Duodenal mucosa (tissue), 2 donors: ENCODE data around the gene ISLR2.
"Not testable (repeated sequence)": the region's sequence is repeated elsewhere in the genome, so short reads cannot be mapped to it uniquely, and the experiment has no call there.

Source experiments
- H3K27ac ChIP-seq: one replicate; pipeline ENCODE4 v1.7.0; 2013; ENCODE audit warnings: low read depth, low read length
- H3K27me3 ChIP-seq, 2 donors: one replicate each; pipeline ENCODE4 v1.7.0; 2013; ENCODE audit warnings: low read length in 2 of 2, control low read depth in 1 of 2; ENCODE audit not compliant: insufficient read depth in 2 of 2, control insufficient read depth in 1 of 2
- H3K36me3 ChIP-seq, 2 donors: one replicate each; pipeline ENCODE4 v1.7.0; 2013; ENCODE audit warnings: low read length in 2 of 2, control low read depth in 1 of 2; ENCODE audit not compliant: insufficient read depth in 2 of 2, control insufficient read depth in 1 of 2
- H3K4me1 ChIP-seq, 2 donors: one replicate each; pipeline ENCODE4 v1.7.0; 2013; ENCODE audit warnings: low read length in 2 of 2, control low read depth in 1 of 2; ENCODE audit not compliant: insufficient read depth in 2 of 2, control insufficient read depth in 1 of 2
- H3K4me3 ChIP-seq, 2 donors: one replicate each; pipeline ENCODE4 v1.7.0; 2013; ENCODE audit warnings: low read length in 2 of 2, low read depth in 1 of 2
- H3K9ac ChIP-seq, 2 donors: one replicate each; pipeline ENCODE4 v1.7.0; 2013; ENCODE audit warnings: low read length in 2 of 2, low read depth in 1 of 2
- H3K9me3 ChIP-seq, 2 donors: one replicate each; pipeline ENCODE4 v1.7.0; 2013; ENCODE audit warnings: low read length in 2 of 2, control low read depth in 1 of 2; ENCODE audit not compliant: control insufficient read depth in 1 of 2

ISLR2 gene

DNA sequence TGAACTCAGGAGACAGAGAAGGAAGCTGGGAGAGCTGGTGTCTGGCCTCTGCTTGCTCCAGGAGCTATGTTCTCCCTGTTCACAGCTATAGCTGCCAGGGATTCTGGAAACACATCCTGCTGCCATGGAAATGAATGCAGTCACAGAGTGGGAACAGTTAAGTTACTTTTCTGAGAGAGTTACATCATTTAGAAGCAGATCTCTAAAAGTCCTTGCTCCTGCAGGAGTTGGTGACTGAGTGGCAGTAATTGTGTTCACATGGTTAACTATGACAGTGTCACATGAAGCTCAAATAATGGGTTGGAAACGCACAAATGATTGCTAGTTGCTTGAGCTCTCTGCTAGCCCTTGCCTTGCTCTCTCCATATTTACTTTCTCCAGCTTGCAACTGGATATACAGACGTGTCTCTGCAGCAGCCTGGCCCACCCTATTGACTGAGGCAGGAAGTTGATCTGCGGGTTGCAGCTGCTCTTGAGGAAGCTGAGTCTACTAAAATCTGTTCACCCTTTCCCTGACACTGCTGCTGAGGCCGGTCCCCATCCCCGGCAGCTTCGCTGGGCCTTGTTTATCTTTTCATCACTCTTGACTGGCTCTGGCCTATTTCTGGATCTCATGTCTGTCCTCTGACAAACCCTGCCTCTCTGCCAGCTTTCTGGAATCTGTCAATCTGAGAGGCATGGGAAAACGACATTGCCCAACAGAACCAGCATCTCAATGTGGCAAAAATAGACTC lies 26.5 kb downstream of the ISLR2 start:
- no peak overlapping the region for H3K27ac ChIP-seq
- peaks cover 0 to 9% of the 10 kb centered on the region in 2 donors for H3K4me1 ChIP-seq
- H3K9ac ChIP-seq: no peak overlapping the region
- H3K4me3 ChIP-seq: no peak overlapping the region
- no peaks in the 10 kb centered on the region for H3K36me3 ChIP-seq
- no peaks in the 10 kb centered on the region for H3K9me3 ChIP-seq
- no peaks in the 10 kb centered on the region for H3K27me3 ChIP-seq

DNA sequence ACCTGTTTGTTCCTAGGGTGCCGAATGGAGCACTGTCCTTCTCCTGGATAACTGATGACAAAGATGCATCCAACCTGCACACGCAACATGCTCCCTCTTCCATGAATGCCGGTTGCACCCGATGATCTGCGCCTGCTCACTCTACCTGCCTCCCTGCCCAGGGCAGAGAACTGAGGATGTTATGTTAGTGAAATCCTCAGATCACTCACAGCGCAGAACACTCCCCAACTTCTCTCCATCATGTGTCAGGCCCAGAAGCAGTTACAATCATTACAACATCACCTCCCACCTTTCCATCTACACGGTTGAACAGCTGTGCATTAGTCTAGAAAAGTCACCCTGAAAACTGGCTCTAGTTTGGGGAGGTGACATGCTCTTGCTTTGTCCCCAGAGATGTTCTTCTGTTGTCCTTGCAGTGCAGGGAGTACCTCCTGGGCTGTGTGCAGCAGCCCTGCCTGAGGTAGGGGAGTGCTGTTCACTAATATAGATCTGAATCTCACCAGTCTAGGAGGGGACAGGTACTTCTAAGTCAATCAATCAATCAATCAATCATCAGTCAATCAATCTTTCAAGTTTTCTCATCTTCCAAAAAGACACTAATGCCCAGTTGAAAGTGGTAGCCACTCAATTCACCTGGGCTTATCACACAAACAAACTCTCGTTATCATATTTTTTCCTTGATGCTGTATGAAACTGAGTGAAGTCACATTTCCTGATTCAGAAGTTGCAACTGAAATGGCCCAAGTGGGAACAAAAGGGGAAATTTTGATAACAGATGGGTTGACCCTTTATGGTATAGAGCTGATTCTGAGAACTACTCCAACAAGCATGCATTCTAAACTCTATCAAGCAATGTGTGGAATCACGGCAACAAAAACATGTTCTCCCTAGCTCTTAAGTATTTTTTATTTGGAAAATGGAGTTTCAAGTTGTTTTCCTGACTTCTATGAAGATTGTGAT lies 27.8 kb downstream of the ISLR2 start:
- no peaks in the 10 kb centered on the region for H3K36me3 ChIP-seq
- no peak overlapping the region for H3K27ac ChIP-seq
- peaks cover 0 to 9% of the 10 kb centered on the region in 2 donors for H3K4me1 ChIP-seq
- no peaks in the 10 kb centered on the region for H3K9me3 ChIP-seq
- H3K27me3 ChIP-seq: no peaks in the 10 kb centered on the region
- no peak overlapping the region for H3K4me3 ChIP-seq
- H3K9ac ChIP-seq: no peak overlapping the region

DNA sequence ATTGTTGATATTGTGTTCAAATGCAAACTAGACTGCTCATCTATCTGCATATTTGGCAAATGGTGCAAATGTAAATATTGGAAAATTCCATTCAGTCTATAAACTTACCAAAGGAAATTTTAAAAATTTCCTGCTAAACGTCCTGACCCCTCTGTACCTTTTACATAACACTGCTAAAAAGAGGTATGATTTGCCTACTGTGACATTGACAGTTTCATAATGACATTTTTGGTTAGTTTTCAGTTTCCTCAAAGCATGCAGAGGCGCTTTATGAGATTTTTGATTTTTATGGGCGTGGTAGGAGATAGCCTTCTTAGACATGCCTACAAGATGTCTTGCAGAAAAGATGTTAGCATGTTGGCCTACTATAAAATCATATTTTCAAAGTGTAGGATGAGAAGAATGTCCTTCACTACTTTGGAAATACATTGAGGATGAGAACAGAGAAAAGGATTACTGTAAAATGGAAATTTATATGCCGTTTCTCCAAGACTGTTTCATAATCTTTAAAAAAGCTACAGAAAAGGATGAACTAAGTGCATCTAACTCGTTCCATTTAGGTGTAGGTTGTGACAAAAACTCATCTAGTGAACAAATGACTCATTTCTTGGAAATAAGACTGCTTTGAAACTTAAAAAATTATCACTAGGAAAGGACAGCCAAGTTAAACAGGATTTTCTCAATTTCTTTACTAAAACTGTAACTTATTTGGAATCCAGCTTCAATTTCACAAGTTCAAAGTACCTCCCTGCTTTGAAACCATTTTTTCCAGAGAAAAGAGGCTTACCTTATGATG lies 28.7 kb downstream of the ISLR2 start:
- Histone ChIP-seq H3K27ac (no peak overlapping the region), H3K36me3 (no peaks in the 10 kb centered on the region), H3K9ac (no peak overlapping the region), H3K9me3 (no peaks in the 10 kb centered on the region), H3K27me3 (no peaks in the 10 kb centered on the region), H3K4me1 (peaks cover 0 to 9% of the 10 kb centered on the region in 2 donors), H3K4me3 (no peak overlapping the region)

DNA sequence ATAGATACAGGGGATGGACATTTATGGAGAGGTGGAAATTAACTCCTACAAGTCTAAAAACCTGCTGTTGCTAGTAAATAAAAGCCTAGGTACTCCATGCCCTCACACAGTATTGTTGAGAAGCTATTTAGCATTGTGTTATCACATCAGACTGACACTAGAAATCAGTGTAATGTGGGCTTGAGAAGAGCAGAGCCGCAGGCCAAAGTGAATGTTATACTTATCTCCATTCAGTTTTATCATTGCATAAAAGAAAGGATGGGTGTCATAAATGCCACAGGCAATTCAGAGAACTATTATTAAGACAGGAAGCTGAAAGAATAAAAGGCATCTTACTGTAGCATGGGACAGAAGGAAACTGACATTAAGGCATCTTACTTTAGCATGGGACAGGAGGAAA lies 29.4 kb downstream of the ISLR2 start:
- H3K36me3 ChIP-seq: no peaks in the 10 kb centered on the region
- H3K27me3 ChIP-seq: no peaks in the 10 kb centered on the region
- no peaks in the 10 kb centered on the region for H3K9me3 ChIP-seq
- H3K4me1 ChIP-seq: peaks cover 0 to 9% of the 10 kb centered on the region in 2 donors
- H3K27ac ChIP-seq: no peak overlapping the region
- H3K9ac ChIP-seq: no peak overlapping the region
- no peak overlapping the region for H3K4me3 ChIP-seq

DNA sequence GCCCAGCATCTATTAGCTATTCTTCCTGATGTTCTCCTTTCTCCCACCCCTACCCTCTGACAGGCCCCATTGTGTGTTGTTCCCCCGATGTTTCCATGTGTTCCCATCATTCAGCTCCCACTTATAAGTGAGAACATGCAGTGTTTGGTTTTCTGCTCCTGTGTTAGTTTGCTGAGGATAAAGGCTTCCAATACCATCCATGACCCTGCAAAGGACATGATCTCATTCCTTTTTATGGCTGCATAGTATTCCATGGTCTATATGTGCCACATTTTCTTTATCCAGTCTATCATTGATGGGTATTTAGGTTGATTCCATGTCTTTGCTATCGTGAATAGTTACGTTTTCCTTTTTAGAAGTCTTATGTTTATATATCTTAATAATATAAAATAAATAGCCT lies 30.0 kb downstream of the ISLR2 start:
- H3K27ac ChIP-seq, H3K9me3 ChIP-seq, H3K9ac ChIP-seq, H3K4me1 ChIP-seq, H3K4me3 ChIP-seq, H3K36me3 ChIP-seq, H3K27me3 ChIP-seq: not testable (repeated sequence)

DNA sequence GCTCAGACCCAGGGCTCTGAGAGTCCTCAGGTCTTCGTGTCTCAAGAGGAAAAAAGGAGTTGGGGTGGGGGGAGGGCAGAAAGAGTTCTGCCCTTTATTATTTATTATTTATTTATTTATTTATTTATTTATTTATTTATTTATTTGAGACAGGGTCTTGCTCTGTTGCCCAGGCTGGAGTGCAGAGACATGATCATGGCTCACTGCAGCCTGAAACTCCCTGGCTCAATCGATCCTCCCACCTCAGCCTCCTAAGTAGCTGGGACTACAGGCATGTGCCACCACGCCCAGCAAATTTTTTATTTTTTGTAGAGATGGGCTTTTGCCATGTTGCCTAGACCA lies 31.8 kb downstream of the ISLR2 start:
- H3K9ac ChIP-seq, H3K27me3 ChIP-seq, H3K36me3 ChIP-seq, H3K4me3 ChIP-seq, H3K9me3 ChIP-seq, H3K27ac ChIP-seq, H3K4me1 ChIP-seq: not testable (repeated sequence)

DNA sequence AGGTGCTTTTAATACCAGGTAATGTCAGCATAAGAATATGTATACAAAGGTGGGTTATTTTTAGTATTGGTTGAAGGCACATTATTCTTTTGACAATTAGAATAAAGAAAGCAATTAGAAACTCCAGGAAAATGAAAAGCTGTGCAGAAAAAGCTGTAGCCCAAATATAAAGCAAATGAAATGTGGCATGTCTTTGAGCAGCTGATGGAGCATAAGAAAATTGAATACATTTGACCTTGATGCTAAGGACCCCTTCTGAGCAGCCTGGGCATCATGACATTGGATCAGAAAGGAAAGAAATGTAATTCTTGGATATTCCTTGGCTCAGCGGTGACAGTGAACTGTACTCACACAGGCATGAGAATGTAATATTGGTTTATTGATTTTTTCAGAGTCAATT lies 35.1 kb downstream of the ISLR2 start:
- H3K9ac ChIP-seq: no peak overlapping the region
- no peaks in the 10 kb centered on the region for H3K36me3 ChIP-seq
- H3K9me3 ChIP-seq: no peaks in the 10 kb centered on the region
- H3K27ac ChIP-seq: no peak overlapping the region
- H3K4me3 ChIP-seq: no peak overlapping the region
- H3K27me3 ChIP-seq: no peaks in the 10 kb centered on the region
- H3K4me1 ChIP-seq: no peaks in the 10 kb centered on the region

DNA sequence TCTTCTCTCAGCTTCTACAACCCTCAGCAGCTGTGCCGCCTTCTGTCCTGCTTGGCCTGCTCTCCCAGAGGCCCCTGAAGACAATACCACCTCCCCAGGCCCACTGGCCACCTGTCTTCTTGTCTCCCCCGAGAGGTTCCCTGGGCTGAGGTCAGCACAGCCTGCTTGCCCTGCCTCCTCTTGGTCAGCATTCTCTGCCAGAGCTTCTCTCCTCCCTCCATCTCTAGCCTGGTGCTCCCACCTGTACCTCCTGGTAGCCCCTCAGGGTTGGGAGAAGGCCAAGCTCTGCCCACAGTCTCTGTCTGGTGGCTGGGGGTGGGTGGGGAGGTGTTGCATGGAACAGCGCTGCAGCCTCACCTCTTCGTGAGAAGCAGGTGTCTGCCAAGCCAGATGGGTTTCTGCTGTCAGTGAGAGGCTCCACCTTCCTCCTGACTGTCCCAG lies 37.5 kb downstream of the ISLR2 start:
- no peak overlapping the region for H3K4me3 ChIP-seq
- peaks cover 0 to 6% of the 10 kb centered on the region in 2 donors for H3K4me1 ChIP-seq
- H3K36me3 ChIP-seq: no peaks in the 10 kb centered on the region
- H3K27ac ChIP-seq: no peak overlapping the region
- no peak overlapping the region for H3K9ac ChIP-seq
- H3K27me3 ChIP-seq: no peaks in the 10 kb centered on the region
- H3K9me3 ChIP-seq: no peaks in the 10 kb centered on the region

DNA sequence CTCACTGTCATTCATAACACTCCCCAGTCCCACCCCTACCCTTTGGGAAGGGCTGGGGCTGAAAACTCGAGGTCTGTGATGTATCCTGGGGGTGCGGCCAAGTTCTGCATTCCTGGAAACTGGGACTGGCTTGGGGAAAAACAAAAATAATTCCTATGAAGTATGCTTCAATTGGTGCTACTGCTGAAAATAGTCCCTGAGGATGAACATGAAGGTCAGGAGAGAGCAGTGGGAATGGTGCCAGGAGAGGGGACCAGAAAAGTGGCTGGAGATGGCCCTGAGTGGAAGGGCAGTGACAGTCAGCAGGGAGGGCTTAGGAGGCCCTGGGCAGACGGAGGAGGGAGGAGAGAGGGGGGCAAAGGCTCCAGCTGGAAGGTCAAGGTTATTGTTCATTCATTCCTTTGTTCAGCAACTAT lies 38.3 kb downstream of the ISLR2 start:
- H3K27ac ChIP-seq: no peak overlapping the region
- H3K36me3 ChIP-seq: no peaks in the 10 kb centered on the region
- peaks cover 0 to 6% of the 10 kb centered on the region in 2 donors for H3K4me1 ChIP-seq

More for the DNA sequence above, 38.3 kb downstream of the ISLR2 start:
- no peak overlapping the region for H3K9ac ChIP-seq
- H3K27me3 ChIP-seq: no peaks in the 10 kb centered on the region
- H3K4me3 ChIP-seq: no peak overlapping the region
- no peaks in the 10 kb centered on the region for H3K9me3 ChIP-seq
